DMS153 (cell line): ENCODE data around the gene MEPCE.
"Not testable (repeated sequence)": the region's sequence is repeated elsewhere in the genome, so short reads cannot be mapped to it uniquely, and the experiment has no call there.

Source experiments
- DNase-seq: peaks from one replicate; lab custom pipeline; 2025; lab: John Stamatoyannopoulos, UW

The MEPCE gene, protein sequence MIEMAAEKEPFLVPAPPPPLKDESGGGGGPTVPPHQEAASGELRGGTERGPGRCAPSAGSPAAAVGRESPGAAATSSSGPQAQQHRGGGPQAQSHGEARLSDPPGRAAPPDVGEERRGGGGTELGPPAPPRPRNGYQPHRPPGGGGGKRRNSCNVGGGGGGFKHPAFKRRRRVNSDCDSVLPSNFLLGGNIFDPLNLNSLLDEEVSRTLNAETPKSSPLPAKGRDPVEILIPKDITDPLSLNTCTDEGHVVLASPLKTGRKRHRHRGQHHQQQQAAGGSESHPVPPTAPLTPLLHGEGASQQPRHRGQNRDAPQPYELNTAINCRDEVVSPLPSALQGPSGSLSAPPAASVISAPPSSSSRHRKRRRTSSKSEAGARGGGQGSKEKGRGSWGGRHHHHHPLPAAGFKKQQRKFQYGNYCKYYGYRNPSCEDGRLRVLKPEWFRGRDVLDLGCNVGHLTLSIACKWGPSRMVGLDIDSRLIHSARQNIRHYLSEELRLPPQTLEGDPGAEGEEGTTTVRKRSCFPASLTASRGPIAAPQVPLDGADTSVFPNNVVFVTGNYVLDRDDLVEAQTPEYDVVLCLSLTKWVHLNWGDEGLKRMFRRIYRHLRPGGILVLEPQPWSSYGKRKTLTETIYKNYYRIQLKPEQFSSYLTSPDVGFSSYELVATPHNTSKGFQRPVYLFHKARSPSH

GRCh38 chr7:100429637-100430492, at the start of gene MEPCE:
Gene MEPCE, plus strand, starts transcription at chr7:100429831. Its CDS starts 188 bp downstream, at chr7:100430019.
- DNase-seq, result peak; percentile 94

DNA sequence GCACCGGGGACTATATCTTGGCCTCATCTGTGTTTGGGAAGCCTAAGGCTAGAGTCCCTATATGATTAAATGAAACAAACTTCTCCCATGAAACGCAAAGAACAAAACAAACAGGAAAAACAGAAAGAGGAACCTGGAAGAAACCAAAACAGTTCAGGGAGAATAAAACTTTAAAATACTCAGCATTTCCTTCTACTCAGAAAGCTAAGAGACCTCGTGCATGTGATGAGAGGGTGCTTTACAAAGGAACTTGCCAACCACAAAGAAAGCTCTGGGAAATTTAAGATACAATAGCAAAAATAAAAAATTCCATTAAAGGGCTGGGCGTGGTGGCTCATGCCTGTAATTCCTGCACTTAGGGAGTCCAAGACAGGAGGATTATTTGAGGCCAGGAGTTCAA, 49.4 kb upstream of the MEPCE start:
- DNase-seq, result no peak

DNA sequence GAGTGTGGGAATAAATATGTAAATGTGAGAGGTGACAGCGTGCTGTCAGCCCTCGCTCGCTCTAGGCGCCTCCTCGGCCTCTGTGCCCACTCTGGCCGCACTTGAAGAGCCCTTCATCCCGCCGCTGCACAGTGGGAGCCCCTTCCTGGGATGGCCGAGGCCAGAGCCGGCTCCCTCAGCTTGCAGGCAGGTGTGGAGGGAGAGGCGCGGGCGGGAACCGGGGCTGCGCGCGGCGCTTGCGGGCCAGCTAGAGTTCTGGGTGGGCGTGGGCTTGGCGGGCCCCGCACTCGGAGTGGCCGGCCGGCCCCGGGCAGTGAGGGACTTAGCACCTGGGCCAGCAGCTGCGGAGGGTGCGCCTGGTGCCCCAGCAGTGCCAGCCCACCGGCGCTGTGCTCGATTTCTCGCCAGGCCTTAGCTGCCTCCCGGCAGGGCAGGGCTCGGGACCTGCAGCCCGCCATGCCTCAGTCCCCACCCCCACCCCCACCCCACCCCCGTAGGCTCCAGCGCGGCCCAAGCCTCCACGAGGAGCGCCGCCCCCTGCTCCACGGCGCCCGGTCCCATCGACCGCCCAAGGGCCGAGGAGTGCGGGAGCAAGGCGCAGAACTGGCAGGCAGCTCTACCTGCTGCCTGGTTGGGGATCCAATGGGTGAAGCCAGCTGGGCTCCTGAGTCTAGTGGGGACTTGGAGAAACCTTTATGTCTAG, 47.9 kb upstream of the MEPCE start:
- not testable (repeated sequence) for DNase-seq

GRCh38 chr7:100382234-100382853, 47.3 kb upstream of the MEPCE start:
- not testable (repeated sequence) for DNase-seq

DNA sequence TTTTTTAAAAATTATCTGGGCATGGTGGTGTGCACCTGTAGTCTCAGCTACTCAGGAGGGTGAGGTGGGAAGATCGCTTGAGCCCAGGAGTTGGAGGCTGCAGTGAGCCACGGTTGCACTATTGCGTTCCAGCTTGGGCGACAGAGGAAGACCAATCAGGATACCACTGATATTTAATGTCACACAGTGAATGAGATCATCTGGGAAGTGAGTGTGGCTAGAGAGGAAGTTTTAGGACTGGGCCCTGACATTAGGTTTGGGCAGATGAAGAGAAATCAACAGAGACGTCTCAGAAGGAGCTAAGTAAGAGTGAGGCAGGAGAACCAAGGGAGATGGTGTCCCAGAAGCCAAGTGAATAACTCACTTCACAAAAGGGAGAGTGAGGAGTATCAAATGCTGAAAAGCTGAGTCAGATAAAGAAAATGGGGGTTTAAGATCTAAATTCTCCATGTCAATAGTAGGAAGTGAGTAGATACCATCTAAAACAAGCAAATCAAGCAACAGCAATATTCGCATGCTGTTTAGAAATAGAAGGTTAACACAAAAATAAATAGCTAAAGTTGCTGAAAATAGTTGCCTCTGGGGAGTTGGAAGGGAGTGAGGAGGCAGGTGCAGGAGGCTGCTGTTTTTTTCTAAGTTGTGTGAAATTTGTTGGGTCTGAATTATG, 44.9 kb upstream of the MEPCE start:
- DNase-seq, result no peak

- DNase-seq, result no peak
Observed at GRCh38 chr7:100386940-100387339, 42.7 kb upstream of the MEPCE start.

DNA sequence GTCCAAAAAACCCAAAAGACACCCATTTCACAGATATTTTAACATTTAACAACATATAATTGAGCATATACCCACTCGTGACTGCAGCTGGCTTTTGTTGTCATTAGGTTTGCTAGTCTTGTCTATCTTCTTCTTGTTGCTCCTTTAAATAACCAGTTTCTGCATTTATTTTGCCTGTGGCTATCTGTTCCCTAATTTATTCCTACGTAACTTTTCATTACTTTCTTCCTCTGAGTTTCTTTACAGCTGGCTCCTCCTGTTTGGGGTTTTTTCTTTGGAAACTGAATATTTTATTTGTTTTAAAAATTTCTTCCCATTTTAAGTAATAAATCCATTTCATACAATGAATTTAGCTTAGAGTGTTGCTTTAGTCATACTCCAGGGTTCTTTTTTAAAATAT, 41.9 kb upstream of the MEPCE start:
- no peak for DNase-seq

- no peak for DNase-seq
Observed at GRCh38 chr7:100389437-100390088, 40.1 kb upstream of the MEPCE start.

- DNase-seq, result no peak
Observed at GRCh38 chr7:100390286-100391009, 39.2 kb upstream of the MEPCE start.

DNA sequence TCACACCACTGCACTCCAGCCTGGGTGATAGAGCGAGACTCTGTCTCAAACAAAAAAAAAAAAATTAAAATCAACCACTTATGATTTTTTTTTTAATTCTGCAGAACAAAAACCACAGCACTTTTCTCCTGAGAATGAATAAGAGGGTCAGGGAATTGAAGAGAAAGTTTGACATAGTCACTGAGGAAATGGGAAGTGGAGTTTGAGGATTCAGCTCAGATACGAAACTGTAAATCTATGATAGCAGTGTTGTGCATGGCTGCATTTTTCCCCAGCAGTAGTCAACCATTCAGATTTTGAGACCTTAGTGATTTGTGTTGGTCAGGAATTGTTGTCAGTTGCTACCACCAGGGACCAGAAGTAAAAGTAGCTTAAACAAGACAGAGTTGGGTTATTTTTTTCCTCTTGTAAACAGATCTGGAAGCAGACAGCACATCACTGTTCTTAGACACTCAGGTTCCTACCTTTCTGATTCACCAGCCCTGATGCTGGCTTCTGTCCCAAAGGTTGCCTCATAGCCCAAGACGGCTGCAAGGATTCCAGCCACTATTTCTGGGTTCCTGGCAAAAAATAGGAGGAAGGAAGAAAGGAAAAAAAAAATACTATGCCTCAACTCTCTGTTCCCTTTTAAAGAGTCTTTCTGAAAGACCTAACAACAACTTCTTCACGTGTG, 36.3 kb upstream of the MEPCE start:
- DNase-seq, result no peak

GRCh38 chr7:100394077-100394476, 35.6 kb upstream of the MEPCE start:
- no peak for DNase-seq

DNA sequence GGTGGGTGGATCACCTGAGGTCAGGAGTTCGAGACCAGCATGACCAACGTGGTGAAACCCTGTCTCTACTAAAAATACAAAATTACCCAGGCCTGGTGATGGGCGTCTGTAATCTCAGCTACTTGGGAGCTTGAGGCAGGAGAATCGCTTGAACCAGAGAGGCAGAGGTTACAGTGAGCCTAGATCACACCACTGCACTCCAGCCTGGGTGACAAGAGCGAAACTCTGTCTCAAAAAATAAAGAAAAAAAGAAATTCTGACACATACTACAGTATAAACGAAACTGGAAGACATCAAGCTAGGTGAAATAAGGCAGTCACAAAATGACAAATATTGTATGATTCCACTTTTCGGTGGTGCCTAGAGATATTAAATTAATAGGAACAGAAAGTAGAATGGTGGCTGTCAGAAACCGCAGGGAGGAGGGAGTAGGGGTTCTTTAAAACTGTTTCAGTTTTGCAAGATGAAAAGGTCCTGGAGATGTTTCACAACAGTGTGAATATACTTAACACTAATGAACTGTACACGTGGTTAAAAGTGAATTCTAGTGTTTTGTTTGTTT, 33.1 kb upstream of the MEPCE start:
- DNase-seq, result no peak

DNA sequence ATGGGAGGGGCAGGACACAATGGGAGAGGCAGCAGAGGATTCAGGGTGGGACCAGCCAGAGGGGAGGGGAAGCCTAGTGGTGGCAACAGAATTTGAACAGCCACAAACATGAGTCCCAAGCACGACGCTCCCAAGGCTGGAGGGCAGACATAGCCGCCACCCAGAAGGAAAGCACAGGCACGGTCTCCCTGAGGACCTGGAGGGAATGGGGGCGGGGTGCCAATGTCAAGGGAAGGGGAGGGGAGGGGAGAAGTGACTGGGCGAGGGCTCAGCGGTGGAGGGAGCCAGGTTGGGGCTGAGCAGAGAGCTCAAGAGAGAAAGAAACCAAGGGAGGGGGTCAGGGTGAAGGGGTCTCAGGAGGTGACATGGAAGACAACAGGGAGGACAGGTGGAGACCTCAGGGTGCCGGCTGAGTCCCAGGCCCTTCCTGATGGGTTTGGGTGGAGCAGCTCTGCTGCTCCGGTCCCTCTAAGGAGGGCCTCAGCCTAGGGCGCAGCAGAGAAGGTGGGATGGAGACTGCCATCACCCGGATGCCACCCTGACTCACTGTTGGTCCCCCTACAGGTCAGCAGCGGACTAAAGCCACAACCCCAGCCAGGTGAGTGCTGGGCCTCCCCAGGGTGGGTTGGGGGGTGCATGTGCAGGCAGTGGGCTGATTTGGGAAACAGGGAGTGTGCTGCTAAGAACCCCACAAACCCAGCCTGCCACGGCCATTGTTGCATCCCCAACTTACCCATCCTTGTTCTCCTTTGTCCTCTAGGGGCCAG, 32.1 kb upstream of the MEPCE start:
- no peak for DNase-seq

DNA sequence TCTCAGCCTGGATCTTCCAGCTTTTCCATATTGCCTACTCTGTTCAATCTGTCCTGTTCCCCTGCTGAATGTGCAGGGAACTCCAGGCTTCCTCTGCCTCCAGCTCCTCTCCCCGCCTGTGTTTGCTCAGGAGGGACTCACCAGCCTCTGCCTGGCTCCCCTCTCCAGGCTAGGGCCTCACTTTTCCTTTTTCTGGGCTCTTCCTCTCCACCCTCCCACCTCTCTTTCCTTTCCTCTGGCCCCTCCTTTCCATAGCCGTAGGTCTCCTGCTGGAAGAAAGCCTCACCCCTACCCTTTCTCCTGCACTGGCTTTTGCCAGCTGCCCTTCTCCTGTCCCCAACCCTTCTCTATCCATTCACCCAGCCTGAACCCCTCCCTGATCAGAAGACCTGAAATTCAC, 31.4 kb upstream of the MEPCE start:
- DNase-seq, result no peak

DNA sequence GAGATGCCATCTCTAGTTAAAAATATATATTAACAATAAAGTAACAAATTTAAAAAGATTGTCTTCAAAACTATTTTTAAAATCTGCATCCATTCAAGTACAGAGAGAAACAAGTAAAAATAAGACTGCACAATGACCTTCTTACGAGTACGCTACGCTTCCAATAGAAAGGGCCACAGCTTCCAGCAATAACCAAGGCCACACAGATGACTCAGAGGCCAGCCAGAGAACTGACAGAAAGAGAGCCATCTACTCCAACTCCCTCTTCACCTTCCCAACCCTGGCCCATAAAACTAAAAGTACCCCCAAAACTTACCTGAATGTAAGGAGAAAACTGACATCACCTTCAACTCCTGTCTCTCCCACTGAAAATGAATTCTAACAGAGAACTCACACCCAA, 29.6 kb upstream of the MEPCE start:
- no peak for DNase-seq

GRCh38 chr7:100400656-100401055, 29.0 kb upstream of the MEPCE start:
- no peak for DNase-seq

GRCh38 chr7:100401811-100402210, 27.8 kb upstream of the MEPCE start:
- no peak for DNase-seq

GRCh38 chr7:100402241-100402640, 27.4 kb upstream of the MEPCE start:
- DNase-seq, result no peak
